Measurements from ENCODE around the gene ASTN2.

- TF ChIP-seq, protein P1, sequence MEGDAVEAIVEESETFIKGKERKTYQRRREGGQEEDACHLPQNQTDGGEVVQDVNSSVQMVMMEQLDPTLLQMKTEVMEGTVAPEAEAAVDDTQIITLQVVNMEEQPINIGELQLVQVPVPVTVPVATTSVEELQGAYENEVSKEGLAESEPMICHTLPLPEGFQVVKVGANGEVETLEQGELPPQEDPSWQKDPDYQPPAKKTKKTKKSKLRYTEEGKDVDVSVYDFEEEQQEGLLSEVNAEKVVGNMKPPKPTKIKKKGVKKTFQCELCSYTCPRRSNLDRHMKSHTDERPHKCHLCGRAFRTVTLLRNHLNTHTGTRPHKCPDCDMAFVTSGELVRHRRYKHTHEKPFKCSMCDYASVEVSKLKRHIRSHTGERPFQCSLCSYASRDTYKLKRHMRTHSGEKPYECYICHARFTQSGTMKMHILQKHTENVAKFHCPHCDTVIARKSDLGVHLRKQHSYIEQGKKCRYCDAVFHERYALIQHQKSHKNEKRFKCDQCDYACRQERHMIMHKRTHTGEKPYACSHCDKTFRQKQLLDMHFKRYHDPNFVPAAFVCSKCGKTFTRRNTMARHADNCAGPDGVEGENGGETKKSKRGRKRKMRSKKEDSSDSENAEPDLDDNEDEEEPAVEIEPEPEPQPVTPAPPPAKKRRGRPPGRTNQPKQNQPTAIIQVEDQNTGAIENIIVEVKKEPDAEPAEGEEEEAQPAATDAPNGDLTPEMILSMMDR (IDR thresholded peaks at IDR 0.05; ENCODE audit: extremely low read depth in 1 of 2, insufficient read depth in 1 of 2, low read depth in 1 of 2, low read length in 2 of 2), result no peak
- TF ChIP-seq EZH2 (IDR thresholded peaks at IDR 0.05; ENCODE audit: borderline replicate concordance, low read depth, low read length, severe bottlenecking) (no peak), POLR2A (IDR thresholded peaks at IDR 0.05; ENCODE audit: low read depth, low read length) (no peak)
Observed at GRCh38 chr9:116616304-116616914, 798.4 kb downstream of the ASTN2 start.

Data from endothelial cell of umbilical vein (primary cell).